ENCODE results near the gene CD247.

- TF ChIP-seq POLR2A (IDR thresholded peaks at IDR 0.05; ENCODE audit: low read depth, low read length) = no peak
- no peak for TF ChIP-seq POLR2AphosphoS5 (IDR thresholded peaks at IDR 0.05; ENCODE audit: low read depth, low read length)
Measured at GRCh38 chr1:167463080-167463479, 55.2 kb downstream of the CD247 start.

Measured in GM12891 (cell line).